Measurements from ENCODE around the gene RDH12.

DNA sequence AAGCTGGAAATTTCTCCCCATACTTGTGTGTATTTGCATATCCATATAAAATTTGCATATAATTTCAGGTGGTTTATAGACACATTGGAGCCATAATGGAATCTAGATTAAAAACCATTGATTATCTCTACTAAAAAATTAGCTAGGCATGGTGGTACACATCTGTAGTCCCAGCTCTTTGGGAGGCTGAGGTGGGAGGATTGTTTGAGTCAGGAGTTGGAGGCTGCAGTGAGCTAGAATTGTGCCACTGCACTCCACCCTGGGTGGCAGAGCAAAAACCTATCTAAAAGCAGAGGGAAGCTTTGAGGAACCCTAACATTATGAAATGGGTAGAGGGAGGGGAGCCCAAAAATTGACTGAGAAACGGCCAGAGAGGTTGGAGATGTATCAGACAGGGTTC lies 3.5 kb upstream of the RDH12 start:
- TF ChIP-seq, protein P1, sequence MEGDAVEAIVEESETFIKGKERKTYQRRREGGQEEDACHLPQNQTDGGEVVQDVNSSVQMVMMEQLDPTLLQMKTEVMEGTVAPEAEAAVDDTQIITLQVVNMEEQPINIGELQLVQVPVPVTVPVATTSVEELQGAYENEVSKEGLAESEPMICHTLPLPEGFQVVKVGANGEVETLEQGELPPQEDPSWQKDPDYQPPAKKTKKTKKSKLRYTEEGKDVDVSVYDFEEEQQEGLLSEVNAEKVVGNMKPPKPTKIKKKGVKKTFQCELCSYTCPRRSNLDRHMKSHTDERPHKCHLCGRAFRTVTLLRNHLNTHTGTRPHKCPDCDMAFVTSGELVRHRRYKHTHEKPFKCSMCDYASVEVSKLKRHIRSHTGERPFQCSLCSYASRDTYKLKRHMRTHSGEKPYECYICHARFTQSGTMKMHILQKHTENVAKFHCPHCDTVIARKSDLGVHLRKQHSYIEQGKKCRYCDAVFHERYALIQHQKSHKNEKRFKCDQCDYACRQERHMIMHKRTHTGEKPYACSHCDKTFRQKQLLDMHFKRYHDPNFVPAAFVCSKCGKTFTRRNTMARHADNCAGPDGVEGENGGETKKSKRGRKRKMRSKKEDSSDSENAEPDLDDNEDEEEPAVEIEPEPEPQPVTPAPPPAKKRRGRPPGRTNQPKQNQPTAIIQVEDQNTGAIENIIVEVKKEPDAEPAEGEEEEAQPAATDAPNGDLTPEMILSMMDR (conservative IDR thresholded peaks at IDR 0.05) = no peak
- no peak for TF ChIP-seq ZFX (IDR thresholded peaks at IDR 0.05)
